Testis (tissue), 3 donors: ENCODE measurements around the gene HBS1L. TPM values are rescaled to one million over a fixed set of nuclear protein-coding genes. Genes with fewer than 3 reads are reported as not detected.

Experiments used
- DNase-seq: peaks from one replicate; pipeline ENCODE4 v3.0.0-alpha.2; 2019
- H3K27ac ChIP-seq, 2 donors: fragments of 200-600 bp; sonication (generic); one replicate each; pipeline ENCODE4 v1.5.1; 2019
- H3K27me3 ChIP-seq: fragments of 200-600 bp; sonication (generic); one replicate; pipeline ENCODE4 v1.5.1; 2019
- H3K36me3 ChIP-seq: fragments of 200-600 bp; sonication (generic); one replicate; pipeline ENCODE4 v1.5.1; 2017; ENCODE audit warnings: low read depth; ENCODE audit errors: missing control alignments
- H3K4me1 ChIP-seq: fragments of 200-600 bp; sonication (generic); one replicate; pipeline ENCODE4 v1.5.1; 2019
- H3K4me3 ChIP-seq, 2 donors: fragments of 200-600 bp; sonication (generic); one replicate each; pipeline ENCODE4 v1.5.1; 2017 to 2019
- H3K9me3 ChIP-seq: fragments of 200-600 bp; sonication (generic); one replicate; pipeline ENCODE4 v1.5.1; 2017
- POLR2A ChIP-seq: fragments of 450-650 bp; IDR thresholded peaks from one replicate; pipeline ENCODE4 v1.6.1; 2017; ENCODE audit warnings: antibody characterized with exemption, mild to moderate bottlenecking, moderate library complexity
- WGBS, 2 donors: methylation state at CpG; one replicate each; pipeline ENCODE4 v1.1.5; 2018; 5-methylcytosine and 5-hydroxymethylcytosine counted together
- intact Hi-C: fragments of 100-400 bp; cut with DNase I; formaldehyde crosslinking; loops from one replicate; pipeline ENCODE4 v1.15.1; 2023; ENCODE audit warnings: low total_unique reads
- polyA plus RNA-seq: library from polyadenylated mRNA; stranded (reverse); fragments of 350-450 nt; fragmentation: Illumina TruSeq; extraction: RNeasy Lipid Tissue Mini Kit (QIAGEN cat#74804); gene quantifications from one replicate; pipeline ENCODE4 v1.2.3, GENCODE V29; 2014; ENCODE audit warnings: low read depth, low replicate concordance; ENCODE audit not compliant: insufficient read depth
- total RNA-seq, 2 donors: library from RNA; depleted of rRNA; stranded (reverse); fragments of >200 nt; gene quantifications; one replicate each; pipeline ENCODE4 v1.2.3, GENCODE V29; 2016
- TF ChIP-seq, protein P1 (sequence below), 3 experiments: fragments of 450-650 bp in 2 of 3; fragments of 200-600 bp in 1 of 3; sonication (generic) in 1 of 3; IDR thresholded peaks; one replicate each; pipeline ENCODE4 v1.5.1; 2016 to 2019; ENCODE audit warnings: antibody characterized with exemption in 3 of 3, mild to moderate bottlenecking in 2 of 3, moderate library complexity in 1 of 3

The HBS1L gene
- total and polyA plus RNA-seq, 3 donors from 2014 or later = 41.1 to 54.9 (median 51.8) TPM

DNA sequence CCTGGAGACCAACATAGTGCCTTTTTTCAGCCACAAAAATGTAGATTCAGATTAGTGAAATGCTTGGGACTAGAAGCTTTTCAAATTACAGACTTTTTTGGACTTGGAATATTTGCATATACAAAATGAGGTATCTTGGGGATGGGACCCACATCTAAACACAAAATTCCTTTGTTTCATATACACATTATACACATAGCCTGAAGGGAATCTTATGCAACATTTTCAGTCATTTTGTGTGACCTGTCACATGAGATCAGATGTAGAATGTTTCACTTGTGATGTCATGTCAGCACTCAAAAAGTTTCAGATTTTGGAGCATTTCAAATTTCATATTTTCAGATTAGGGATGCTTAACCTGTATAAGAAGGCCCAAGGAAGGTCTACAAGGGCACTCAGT, 60.2 kb downstream of the HBS1L start:
- Histone ChIP-seq H3K4me3 (no peak overlapping the region), H3K9me3 (no peaks in the 10 kb centered on the region), H3K36me3 (no peaks in the 10 kb centered on the region), H3K27me3 (no peaks in the 10 kb centered on the region), H3K4me1 (no peaks in the 10 kb centered on the region), H3K27ac (no peak overlapping the region)
- no peak for DNase-seq
- intact Hi-C loops = no loop called here
- TF ChIP-seq POLR2A = no peak
- TF ChIP-seq, protein P1, sequence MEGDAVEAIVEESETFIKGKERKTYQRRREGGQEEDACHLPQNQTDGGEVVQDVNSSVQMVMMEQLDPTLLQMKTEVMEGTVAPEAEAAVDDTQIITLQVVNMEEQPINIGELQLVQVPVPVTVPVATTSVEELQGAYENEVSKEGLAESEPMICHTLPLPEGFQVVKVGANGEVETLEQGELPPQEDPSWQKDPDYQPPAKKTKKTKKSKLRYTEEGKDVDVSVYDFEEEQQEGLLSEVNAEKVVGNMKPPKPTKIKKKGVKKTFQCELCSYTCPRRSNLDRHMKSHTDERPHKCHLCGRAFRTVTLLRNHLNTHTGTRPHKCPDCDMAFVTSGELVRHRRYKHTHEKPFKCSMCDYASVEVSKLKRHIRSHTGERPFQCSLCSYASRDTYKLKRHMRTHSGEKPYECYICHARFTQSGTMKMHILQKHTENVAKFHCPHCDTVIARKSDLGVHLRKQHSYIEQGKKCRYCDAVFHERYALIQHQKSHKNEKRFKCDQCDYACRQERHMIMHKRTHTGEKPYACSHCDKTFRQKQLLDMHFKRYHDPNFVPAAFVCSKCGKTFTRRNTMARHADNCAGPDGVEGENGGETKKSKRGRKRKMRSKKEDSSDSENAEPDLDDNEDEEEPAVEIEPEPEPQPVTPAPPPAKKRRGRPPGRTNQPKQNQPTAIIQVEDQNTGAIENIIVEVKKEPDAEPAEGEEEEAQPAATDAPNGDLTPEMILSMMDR (IDR thresholded peaks at IDR 0.05) = no peak

DNA sequence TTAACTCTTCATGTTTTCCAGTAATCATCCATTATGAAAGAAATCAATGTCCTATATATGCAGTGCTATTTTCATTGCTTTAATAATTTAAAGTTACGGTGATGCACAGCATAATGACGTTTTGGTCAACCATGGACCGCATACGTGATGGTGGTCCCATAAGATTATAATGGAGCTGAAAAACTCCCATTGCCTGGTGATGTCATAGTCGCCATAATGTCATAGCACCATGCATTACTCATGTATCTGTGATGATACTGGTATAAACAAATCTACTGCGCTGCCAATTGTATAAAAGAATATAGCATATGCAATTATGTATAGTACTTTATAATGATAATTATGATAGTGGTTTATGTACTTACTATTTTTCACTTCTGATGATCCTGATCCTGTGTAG, 62.5 kb downstream of the HBS1L start:
- WGBS, 2 donors = 92 to 94% methylated on average over 6 of the region's 6 CpGs
- no peak for DNase-seq
- no peaks in the 10 kb centered on the region for H3K36me3 ChIP-seq
- intact Hi-C loops = no loop called here
- no peaks in the 10 kb centered on the region for H3K9me3 ChIP-seq
- no peak overlapping the region for H3K4me3 ChIP-seq
- TF ChIP-seq POLR2A = no peak
- TF ChIP-seq, protein P1 (IDR thresholded peaks at IDR 0.05) = no peak
- H3K27ac ChIP-seq = no peak overlapping the region
- H3K4me1 ChIP-seq = no peaks in the 10 kb centered on the region
- no peaks in the 10 kb centered on the region for H3K27me3 ChIP-seq

DNA sequence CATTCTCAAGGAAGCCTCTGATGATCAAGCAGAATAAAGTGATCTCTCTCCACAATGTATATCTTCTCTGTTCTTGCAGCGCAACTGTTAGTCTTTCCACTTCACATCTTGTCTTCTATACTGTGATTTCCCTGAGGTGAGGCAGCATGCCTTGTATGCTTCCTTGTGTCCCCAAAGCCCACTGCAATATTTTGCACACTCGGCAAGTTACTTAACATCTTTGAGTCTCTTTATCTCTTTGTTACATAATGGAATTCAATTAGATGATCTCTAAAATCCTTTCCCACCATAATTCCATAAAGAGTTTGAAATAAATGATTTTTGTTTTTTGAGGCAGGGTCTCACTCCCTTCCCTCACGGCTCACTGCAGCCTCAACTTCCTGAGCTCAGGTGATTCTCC, 64.4 kb downstream of the HBS1L start:
- no peaks in the 10 kb centered on the region for H3K9me3 ChIP-seq
- no peak for DNase-seq
- no peak overlapping the region for H3K4me3 ChIP-seq
- no peaks in the 10 kb centered on the region for H3K4me1 ChIP-seq
- 91 to 95% methylated on average over 3 of the region's 3 CpGs for WGBS, 2 donors
- H3K27ac ChIP-seq = no peak overlapping the region
- no peaks in the 10 kb centered on the region for H3K36me3 ChIP-seq
- TF ChIP-seq, protein P1 (IDR thresholded peaks at IDR 0.05) = no peak
- TF ChIP-seq POLR2A = no peak
- H3K27me3 ChIP-seq = no peaks in the 10 kb centered on the region
- intact Hi-C loops = no loop called here

DNA sequence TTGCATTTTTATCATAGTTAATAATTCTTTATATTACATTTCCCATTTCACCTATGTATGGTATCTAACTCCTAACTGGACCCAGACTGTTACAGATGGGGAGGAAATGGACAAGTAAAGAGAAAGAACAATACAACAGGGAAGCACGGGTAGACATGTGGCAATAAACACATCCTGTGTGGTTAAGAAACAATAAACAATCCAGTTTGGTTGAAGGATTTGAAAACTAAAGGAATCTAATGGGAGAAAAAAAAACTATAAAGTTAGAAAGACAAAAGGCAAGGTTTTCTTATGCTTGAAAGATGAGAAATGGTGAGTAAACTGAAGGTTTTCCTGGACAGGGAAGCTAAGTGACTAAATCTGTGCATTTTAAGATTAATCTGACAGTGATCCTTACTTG, 69.8 kb downstream of the HBS1L start:
- intact Hi-C loops = no loop called here
- H3K4me3 ChIP-seq = no peak overlapping the region
- H3K27ac ChIP-seq = no peak overlapping the region
- no peaks in the 10 kb centered on the region for H3K4me1 ChIP-seq
- WGBS, 2 donors = 56 to 57% methylated on average over 1 of the region's 1 CpG
- no peaks in the 10 kb centered on the region for H3K9me3 ChIP-seq
- H3K36me3 ChIP-seq = no peaks in the 10 kb centered on the region
- no peak for DNase-seq
- no peaks in the 10 kb centered on the region for H3K27me3 ChIP-seq
- TF ChIP-seq POLR2A = no peak
- TF ChIP-seq, protein P1 (IDR thresholded peaks at IDR 0.05) = no peak

DNA sequence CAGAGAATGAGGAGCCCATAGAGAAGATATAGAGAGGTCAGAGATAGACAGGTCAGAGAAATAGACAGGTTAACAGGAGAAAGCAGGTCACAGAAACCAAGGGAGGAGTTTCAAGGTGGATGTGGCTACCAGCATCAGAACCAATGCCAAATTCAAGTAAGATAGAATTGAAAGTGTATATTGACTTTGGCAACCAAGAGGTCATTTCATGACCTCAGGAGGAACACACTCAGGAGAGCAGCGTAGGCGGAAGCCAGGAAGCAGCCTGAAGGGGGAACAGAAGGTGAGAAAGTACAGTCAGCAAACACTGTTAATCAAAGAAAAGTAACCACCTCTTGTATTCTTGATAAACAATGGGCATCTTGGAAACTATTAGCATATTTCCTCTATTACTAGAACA, 70.8 kb downstream of the HBS1L start:
- WGBS, 2 donors = 84 to 96% methylated on average over 2 of the region's 2 CpGs
- H3K36me3 ChIP-seq = no peaks in the 10 kb centered on the region
- intact Hi-C loops = no loop called here
- H3K27ac ChIP-seq = no peak overlapping the region
- H3K9me3 ChIP-seq = no peaks in the 10 kb centered on the region
- no peak overlapping the region for H3K4me3 ChIP-seq
- H3K27me3 ChIP-seq = no peaks in the 10 kb centered on the region
- no peaks in the 10 kb centered on the region for H3K4me1 ChIP-seq
- TF ChIP-seq POLR2A = no peak
- TF ChIP-seq, protein P1 (IDR thresholded peaks at IDR 0.05) = no peak
- DNase-seq = no peak
